Left ventricle myocardium inferior (tissue), 1 donor: ENCODE data around the gene HYCC1. TPM values are rescaled to one million over a fixed set of nuclear protein-coding genes. Genes with fewer than 3 reads are reported as not detected.

Source experiments
- DNase-seq: peaks from one replicate; pipeline ENCODE4 v3.0.0-alpha.2; 2020
- H3K27ac ChIP-seq: fragments of 200-600 bp; replicated peaks from 2 replicates; pipeline ENCODE4 v1.8.0; 2021
- H3K27me3 ChIP-seq: fragments of 200-600 bp; 2 replicates; pipeline ENCODE4 v1.8.0; 2021; ENCODE audit warnings: low read depth
- H3K36me3 ChIP-seq: fragments of 200-600 bp; 2 replicates; pipeline ENCODE4 v1.8.0; 2021
- H3K4me1 ChIP-seq: fragments of 200-600 bp; 2 replicates; pipeline ENCODE4 v1.8.0; 2021
- H3K4me3 ChIP-seq: fragments of 200-600 bp; 2 replicates; pipeline ENCODE4 v1.8.0; 2021; ENCODE audit warnings: mild to moderate bottlenecking, moderate library complexity
- H3K9me3 ChIP-seq: fragments of 200-600 bp; replicated peaks from 2 replicates; pipeline ENCODE4 v1.8.0; 2021
- intact Hi-C: fragments of 100-400 bp; cut with micrococcal nuclease; formaldehyde crosslinking; loops from one replicate; pipeline ENCODE4 v1.11.0; 2022
- total RNA-seq: library from RNA; stranded (reverse); fragmentation: NEBNext Ultra II Directional; extraction: Animal tissue kit (Norgen Biotek cat#: 25700); gene quantifications from one replicate; pipeline ENCODE4 v1.2.1, GENCODE V29; 2021
- TF ChIP-seq, protein P1 (sequence below): fragments of 200-600 bp; IDR thresholded peaks from 2 replicates; pipeline ENCODE4 v1.8.0; 2021; ENCODE audit warnings: antibody characterized with exemption, mild to moderate bottlenecking, borderline replicate concordance
- donor health status: DM: no; HTN: yes; CAD: no; lungs with severe emphysema.

Gene HYCC1
- total RNA-seq, 1 donor from 2014 or later: 34.8 TPM

DNA sequence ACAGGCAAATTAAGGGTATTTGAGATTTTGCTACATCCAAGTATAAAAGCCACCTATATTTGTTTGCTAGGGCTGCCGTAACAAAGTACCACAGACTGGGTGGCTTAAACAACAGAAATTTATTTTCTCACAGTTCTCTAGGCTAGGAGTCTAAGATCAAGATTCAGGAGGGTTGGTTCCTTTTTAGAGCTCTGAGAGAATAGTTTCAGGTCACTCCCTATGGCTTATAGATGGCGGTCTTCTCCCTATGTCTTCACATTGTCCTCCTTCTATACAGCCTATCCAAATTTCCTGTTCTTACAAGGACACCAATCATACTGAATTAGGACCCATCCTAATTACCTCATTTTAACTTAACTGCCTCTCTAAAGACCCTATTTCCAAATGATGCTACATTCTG is 11.2 kb downstream of the HYCC1 start:
- no peak for DNase-seq
- Histone ChIP-seq H3K9me3 (no peaks in the 10 kb centered on the region), H3K4me1 (peaks cover 57% of the 10 kb centered on the region), H3K4me3 (no peak overlapping the region), H3K27me3 (no peaks in the 10 kb centered on the region), H3K27ac (no peak overlapping the region), H3K36me3 (no peaks in the 10 kb centered on the region)
- intact Hi-C loops: no loop called here
- TF ChIP-seq, protein P1, sequence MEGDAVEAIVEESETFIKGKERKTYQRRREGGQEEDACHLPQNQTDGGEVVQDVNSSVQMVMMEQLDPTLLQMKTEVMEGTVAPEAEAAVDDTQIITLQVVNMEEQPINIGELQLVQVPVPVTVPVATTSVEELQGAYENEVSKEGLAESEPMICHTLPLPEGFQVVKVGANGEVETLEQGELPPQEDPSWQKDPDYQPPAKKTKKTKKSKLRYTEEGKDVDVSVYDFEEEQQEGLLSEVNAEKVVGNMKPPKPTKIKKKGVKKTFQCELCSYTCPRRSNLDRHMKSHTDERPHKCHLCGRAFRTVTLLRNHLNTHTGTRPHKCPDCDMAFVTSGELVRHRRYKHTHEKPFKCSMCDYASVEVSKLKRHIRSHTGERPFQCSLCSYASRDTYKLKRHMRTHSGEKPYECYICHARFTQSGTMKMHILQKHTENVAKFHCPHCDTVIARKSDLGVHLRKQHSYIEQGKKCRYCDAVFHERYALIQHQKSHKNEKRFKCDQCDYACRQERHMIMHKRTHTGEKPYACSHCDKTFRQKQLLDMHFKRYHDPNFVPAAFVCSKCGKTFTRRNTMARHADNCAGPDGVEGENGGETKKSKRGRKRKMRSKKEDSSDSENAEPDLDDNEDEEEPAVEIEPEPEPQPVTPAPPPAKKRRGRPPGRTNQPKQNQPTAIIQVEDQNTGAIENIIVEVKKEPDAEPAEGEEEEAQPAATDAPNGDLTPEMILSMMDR: no peak

GRCh38 chr7:23001610-23002009 is 12.3 kb downstream of the HYCC1 start:
- TF ChIP-seq, protein P1: no peak
- peaks cover 57% of the 10 kb centered on the region for H3K4me1 ChIP-seq
- intact Hi-C loops: no loop called here

GRCh38 chr7:23000597-23001360 is 13.2 kb downstream of the HYCC1 start:
- Histone ChIP-seq H3K4me3 (no peak overlapping the region), H3K27ac (no peak overlapping the region), H3K9me3 (no peaks in the 10 kb centered on the region), H3K36me3 (no peaks in the 10 kb centered on the region), H3K27me3 (no peaks in the 10 kb centered on the region), H3K4me1 (peaks cover 59% of the 10 kb centered on the region)
- TF ChIP-seq, protein P1: no peak
- no peak for DNase-seq
- intact Hi-C loops: no loop called here

More at GRCh38 chr7:23001610-23002009, 12.3 kb downstream of the HYCC1 start:
- Histone ChIP-seq H3K27ac (no peak overlapping the region), H3K27me3 (no peaks in the 10 kb centered on the region), H3K36me3 (no peaks in the 10 kb centered on the region), H3K9me3 (no peaks in the 10 kb centered on the region), H3K4me3 (no peak overlapping the region)
- no peak for DNase-seq

GRCh38 chr7:22998519-22998896 is 15.4 kb downstream of the HYCC1 start:
- Histone ChIP-seq H3K4me1 (peaks cover 47% of the 10 kb centered on the region), H3K27me3 (no peaks in the 10 kb centered on the region), H3K9me3 (no peaks in the 10 kb centered on the region), H3K4me3 (no peak overlapping the region), H3K36me3 (no peaks in the 10 kb centered on the region), H3K27ac (no peak overlapping the region)
- no peak for DNase-seq
- TF ChIP-seq, protein P1: no peak
- intact Hi-C loops: no loop called here

GRCh38 chr7:22997871-22998518 is 15.9 kb downstream of the HYCC1 start:
- no peaks in the 10 kb centered on the region for H3K36me3 ChIP-seq
- intact Hi-C loops: no loop called here
- no peak for DNase-seq
- H3K27me3 ChIP-seq: no peaks in the 10 kb centered on the region
- H3K4me3 ChIP-seq: no peak overlapping the region
- H3K9me3 ChIP-seq: no peaks in the 10 kb centered on the region
- peaks cover 42% of the 10 kb centered on the region for H3K4me1 ChIP-seq
- TF ChIP-seq, protein P1: no peak
- no peak overlapping the region for H3K27ac ChIP-seq
